GM23248 (cell line): ENCODE measurements around the gene ZNF91. TPM values are rescaled to one million over a fixed set of nuclear protein-coding genes. Genes with fewer than 3 reads are reported as not detected.

Source experiments
- DNase-seq: peaks from one replicate; pipeline ENCODE4 v3.0.0-alpha.2; 2015
- H2AFZ ChIP-seq: fragments of 200-600 bp; sonication (generic); 2 replicates; pipeline ENCODE4 v1.6.1; 2016; ENCODE audit warnings: antibody characterized with exemption
- H3F3A ChIP-seq: fragments of 200-600 bp; sonication (generic); 2 replicates; pipeline ENCODE4 v1.6.1; 2016; ENCODE audit warnings: mild to moderate bottlenecking, antibody characterized with exemption, mixed run types; ENCODE audit not compliant: insufficient read depth
- H3K27ac ChIP-seq: fragments of 200-600 bp; sonication (generic); 2 replicates; pipeline ENCODE4 v1.5.1; 2016; ENCODE audit warnings: mild to moderate bottlenecking
- H3K27me3 ChIP-seq: fragments of 200-600 bp; sonication (generic); replicated peaks from 2 replicates; pipeline ENCODE4 v1.6.1; 2016; ENCODE audit warnings: mild to moderate bottlenecking; ENCODE audit not compliant: insufficient read depth
- H3K36me3 ChIP-seq: fragments of 200-600 bp; sonication (generic); 2 replicates; pipeline ENCODE4 v1.6.1; 2016; ENCODE audit warnings: low read depth, mild to moderate bottlenecking
- H3K4me1 ChIP-seq: fragments of 200-600 bp; sonication (generic); 2 replicates; pipeline ENCODE4 v1.6.1; 2016; ENCODE audit warnings: mild to moderate bottlenecking; ENCODE audit not compliant: insufficient read depth
- H3K4me2 ChIP-seq: fragments of 200-600 bp; sonication (generic); one replicate; pipeline ENCODE4 v1.6.1; 2016; ENCODE audit warnings: mild to moderate bottlenecking; ENCODE audit not compliant: unreplicated experiment
- H3K4me3 ChIP-seq: fragments of 200-600 bp; sonication (generic); 2 replicates; pipeline ENCODE4 v1.5.1; 2016; ENCODE audit warnings: mild to moderate bottlenecking
- H3K79me2 ChIP-seq: fragments of 200-600 bp; sonication (generic); 2 replicates; pipeline ENCODE4 v1.6.1; 2016; ENCODE audit warnings: mild to moderate bottlenecking; ENCODE audit not compliant: insufficient read depth
- H3K9ac ChIP-seq: fragments of 200-600 bp; sonication (generic); 2 replicates; pipeline ENCODE4 v1.6.1; 2016; ENCODE audit warnings: mild to moderate bottlenecking
- H3K9me2 ChIP-seq: fragments of 200-600 bp; sonication (generic); 2 replicates; pipeline ENCODE4 v1.6.1; 2016; ENCODE audit warnings: mixed run types, mild to moderate bottlenecking, moderate library complexity; ENCODE audit not compliant: insufficient read depth
- H3K9me3 ChIP-seq: fragments of 200-600 bp; sonication (generic); one replicate; pipeline ENCODE4 v1.6.1; 2017; ENCODE audit warnings: low read depth
- H4K20me1 ChIP-seq: fragments of 200-600 bp; sonication (generic); 2 replicates; pipeline ENCODE4 v1.6.0; 2016; ENCODE audit not compliant: insufficient read depth
- EZH2 ChIP-seq: fragments of 200-600 bp; sonication (generic); IDR thresholded peaks from 2 replicates; pipeline ENCODE4 v1.6.1; 2018; ENCODE audit warnings: antibody characterized with exemption, mild to moderate bottlenecking; ENCODE audit not compliant: insufficient read depth, poor library complexity, severe bottlenecking
- EZH2phosphoT487 ChIP-seq: fragments of 200-600 bp; sonication (generic); IDR thresholded peaks from 2 replicates; pipeline ENCODE4 v1.6.1; 2018; ENCODE audit warnings: antibody characterized with exemption, moderate library complexity, mild to moderate bottlenecking, low read depth; ENCODE audit not compliant: insufficient read depth
- WGBS, 2 experiments: methylation state at CpG; one replicate each; pipeline ENCODE4 v1.1.6; 2015 to 2017; ENCODE audit warnings: low lambda C conversion rate in 2 of 2, low coverage in 1 of 2; ENCODE audit errors: missing lambda C conversion rate in 2 of 2; 5-methylcytosine and 5-hydroxymethylcytosine counted together
- in situ Hi-C: fragments of 300-500 bp; cut with MboI; formaldehyde crosslinking; loops from 2 replicates; pipeline ENCODE4 v1.15.0; 2020
- polyA plus RNA-seq: library from polyadenylated mRNA; unstranded; fragments of >200 nt; fragmentation: Nextera tagmentation; extraction: Ambion mirVana; gene quantifications from 2 replicates; pipeline ENCODE4 v1.2.1, GENCODE V29; 2016
- total RNA-seq: library from RNA; depleted of rRNA; stranded (reverse); fragments of >200 nt; shearing (Covaris generic); gene quantifications from 2 replicates; pipeline ENCODE4 v1.2.3, GENCODE V29; 2014

The ZNF91 gene
- total and polyA plus RNA-seq, 2 experiments from 2014 or later, result 8.2 to 10.5 TPM

DNA sequence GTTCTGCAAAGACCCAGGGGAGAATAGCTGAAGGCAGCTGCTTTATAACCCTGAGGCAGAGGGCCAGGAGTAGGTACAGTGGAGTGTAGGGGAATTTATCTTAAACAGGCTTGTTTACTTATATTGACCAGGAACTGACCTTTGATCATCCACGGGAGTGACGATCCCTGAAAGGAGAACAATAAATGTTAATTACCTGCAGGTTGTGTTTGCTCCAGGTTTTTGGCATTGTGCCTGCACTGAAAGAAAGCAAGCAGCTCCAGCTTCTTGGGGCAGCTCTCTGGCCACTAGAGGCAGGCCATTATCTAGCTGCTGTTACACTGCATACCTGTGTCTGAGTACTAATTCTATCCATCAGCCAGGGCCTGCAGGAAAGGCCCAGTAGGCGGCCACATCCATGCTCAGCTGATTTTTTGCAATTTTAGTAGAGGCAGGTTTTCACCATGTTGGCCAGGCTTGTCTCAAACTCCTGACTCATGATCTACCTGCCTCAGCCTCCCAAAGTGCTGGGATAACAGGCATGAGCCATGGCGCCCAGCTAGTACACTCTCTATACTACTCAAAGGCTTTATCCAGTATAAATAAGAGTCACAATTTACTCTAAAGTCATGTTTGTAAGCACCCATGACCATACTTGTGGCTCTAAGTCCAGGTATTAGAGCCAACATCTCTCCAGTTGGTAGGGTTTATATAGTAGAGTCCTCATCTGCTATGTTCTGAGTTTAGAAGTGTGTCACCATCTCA, 8.5 kb upstream of the ZNF91 start:
- in situ Hi-C loops, result no loop called here
- Histone ChIP-seq H3K4me2 (no peak overlapping the region), H3K9ac (no peak overlapping the region), H2AFZ (no peak overlapping the region), H3K9me2 (no peaks in the 10 kb centered on the region), H3K27ac (no peak overlapping the region), H3K27me3 (no peaks in the 10 kb centered on the region), H3K9me3 (no peaks in the 10 kb centered on the region), H3K36me3 (no peaks in the 10 kb centered on the region), H3K79me2 (no peaks in the 10 kb centered on the region), H3K4me3 (no peak overlapping the region), H3K4me1 (no peaks in the 10 kb centered on the region), H3F3A (no peaks in the 10 kb centered on the region), H4K20me1 (no peaks in the 10 kb centered on the region)
- DNase-seq, result no peak
- no peak for TF ChIP-seq EZH2
- TF ChIP-seq EZH2phosphoT487, result no peak
- WGBS, 2 experiments, result 4 to 10% methylated on average over 4 of the region's 4 CpGs

- Histone ChIP-seq H3F3A (no peaks in the 10 kb centered on the region), H3K27ac (no peak overlapping the region), H3K4me1 (no peaks in the 10 kb centered on the region), H3K9me3 (no peaks in the 10 kb centered on the region), H3K4me2 (no peak overlapping the region), H3K4me3 (no peak overlapping the region), H3K9me2 (no peaks in the 10 kb centered on the region), H3K36me3 (no peaks in the 10 kb centered on the region), H3K27me3 (no peaks in the 10 kb centered on the region), H4K20me1 (no peaks in the 10 kb centered on the region), H3K79me2 (no peaks in the 10 kb centered on the region), H2AFZ (no peak overlapping the region), H3K9ac (no peak overlapping the region)
- WGBS, 2 experiments, result 23 to 31% methylated on average over 3 of the region's 3 CpGs
- TF ChIP-seq EZH2phosphoT487, result no peak
- TF ChIP-seq EZH2, result no peak
- DNase-seq, result no peak
- in situ Hi-C loops, result no loop called here
Observed at GRCh38 chr19:23403052-23403451, 7.8 kb upstream of the ZNF91 start.

DNA sequence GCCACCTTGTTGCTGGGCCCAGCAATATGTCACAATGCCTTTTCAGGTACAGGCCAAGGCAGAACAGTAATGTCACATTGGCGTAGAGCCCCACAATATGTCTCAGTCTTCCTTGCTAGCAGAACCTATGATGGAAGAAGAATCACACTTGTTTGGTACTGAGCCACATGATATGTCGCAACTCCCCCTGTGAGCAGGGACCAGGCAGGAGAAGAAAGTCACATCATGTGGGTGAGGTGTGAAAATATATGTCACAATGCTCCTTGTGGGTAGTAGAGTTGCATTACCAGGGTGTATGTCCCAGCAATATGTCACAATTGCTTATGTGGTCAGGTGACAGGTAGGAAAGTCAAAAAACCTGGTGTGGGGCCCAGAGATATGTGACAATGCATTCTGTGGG, 7.1 kb upstream of the ZNF91 start:
- Histone ChIP-seq H3K27me3 (no peaks in the 10 kb centered on the region), H3K79me2 (no peaks in the 10 kb centered on the region), H3K4me1 (no peaks in the 10 kb centered on the region), H3K27ac (no peak overlapping the region), H3K9ac (no peak overlapping the region), H4K20me1 (no peaks in the 10 kb centered on the region), H3F3A (no peaks in the 10 kb centered on the region), H2AFZ (no peak overlapping the region), H3K9me3 (no peaks in the 10 kb centered on the region), H3K9me2 (no peaks in the 10 kb centered on the region), H3K4me2 (no peak overlapping the region), H3K4me3 (no peak overlapping the region), H3K36me3 (no peaks in the 10 kb centered on the region)
- TF ChIP-seq EZH2 (no peak), EZH2phosphoT487 (no peak)
- in situ Hi-C loops, result no loop called here
- 28 to 38% methylated on average over 2 of the region's 2 CpGs for WGBS, 2 experiments
- DNase-seq, result no peak

DNA sequence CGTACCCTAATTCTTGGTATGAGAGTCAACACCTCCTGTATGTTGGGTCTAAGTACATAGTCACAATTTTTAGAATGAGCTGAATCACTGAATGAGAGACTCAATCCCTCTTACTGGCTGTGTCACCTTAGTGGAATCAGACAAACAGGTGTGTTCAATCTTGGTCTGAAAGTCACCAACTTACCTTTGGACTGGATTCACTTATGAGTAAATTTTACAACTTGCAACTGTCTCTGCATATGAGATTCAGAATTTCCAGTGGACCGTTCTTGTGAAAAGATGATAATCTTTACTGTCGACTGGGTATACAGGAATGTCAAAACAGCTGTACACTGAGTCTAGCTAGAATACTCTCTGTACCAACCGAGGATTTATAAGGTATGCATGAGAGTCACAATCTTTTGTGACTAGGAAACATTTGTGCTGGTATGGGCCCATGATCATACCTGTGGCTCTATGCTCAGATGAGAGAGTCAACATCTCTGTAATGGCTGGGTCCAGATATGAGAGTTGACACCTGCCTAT, 5.9 kb upstream of the ZNF91 start:
- no peaks in the 10 kb centered on the region for H3K9me3 ChIP-seq
- H3K36me3 ChIP-seq, result no peaks in the 10 kb centered on the region
- no peak overlapping the region for H3K4me3 ChIP-seq
- H2AFZ ChIP-seq, result no peak overlapping the region
- H3K27ac ChIP-seq, result no peak overlapping the region
- WGBS, 2 experiments, result 46 to 54% methylated on average over 4 of the region's 4 CpGs
- no peaks in the 10 kb centered on the region for H3F3A ChIP-seq
- DNase-seq, result no peak
- TF ChIP-seq EZH2phosphoT487 (no peak), EZH2 (no peak)
- no peaks in the 10 kb centered on the region for H3K79me2 ChIP-seq
- in situ Hi-C loops, result no loop called here
- no peaks in the 10 kb centered on the region for H4K20me1 ChIP-seq
- H3K27me3 ChIP-seq, result no peaks in the 10 kb centered on the region
- H3K4me1 ChIP-seq, result no peaks in the 10 kb centered on the region
- no peak overlapping the region for H3K9ac ChIP-seq
- H3K4me2 ChIP-seq, result no peak overlapping the region
- H3K9me2 ChIP-seq, result no peaks in the 10 kb centered on the region
